Erythroblast (primary cell): Measurements from ENCODE around the gene ZNF124.

Source experiments
- GATA1 ChIP-seq: IDR thresholded peaks from 2 replicates; pipeline ENCODE4 v1.6.1; 2011; ENCODE audit warnings: low read depth, mild to moderate bottlenecking, control low read depth, low read length, moderate library complexity
- POLR2A ChIP-seq: IDR thresholded peaks from 2 replicates; pipeline ENCODE4 v1.6.1; 2011; ENCODE audit warnings: mild to moderate bottlenecking, low read length

- TF ChIP-seq POLR2A (no peak), GATA1 (no peak)
Observed at GRCh38 chr1:247182994-247183393, 11.2 kb upstream of the ZNF124 start.
